CD4-positive, alpha-beta T cell treated with Interleukin-4 for 4 hours (primary cell): ENCODE data around the gene APCDD1L.
"Not testable (repeated sequence)": the region's sequence is repeated elsewhere in the genome, so short reads cannot be mapped to it uniquely, and the experiment has no call there.

Experiments used
- DNase-seq: peaks from one replicate; pipeline ENCODE4 v3.0.0-alpha.2; 2020

The APCDD1L gene

DNA sequence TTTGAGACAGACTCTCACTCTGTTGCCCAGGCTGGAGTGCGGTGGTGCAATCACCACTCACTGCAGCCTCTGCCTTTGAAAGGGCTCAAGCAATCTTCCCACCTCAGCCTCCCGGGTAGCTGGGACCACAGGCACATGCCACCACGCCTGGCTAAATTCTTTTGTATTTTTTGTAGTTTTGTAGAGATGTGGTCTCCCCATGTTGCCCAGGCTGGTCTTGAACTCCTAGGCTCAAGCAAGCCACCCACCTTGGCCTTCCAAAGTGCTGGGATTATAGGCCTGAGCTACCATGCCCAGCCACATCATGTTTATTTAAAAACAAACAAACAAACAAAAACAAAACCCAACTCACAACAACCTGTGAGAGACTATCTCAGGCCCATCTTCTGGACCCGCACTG is 29.7 kb upstream of the APCDD1L start:
- DNase-seq: no peak

DNA sequence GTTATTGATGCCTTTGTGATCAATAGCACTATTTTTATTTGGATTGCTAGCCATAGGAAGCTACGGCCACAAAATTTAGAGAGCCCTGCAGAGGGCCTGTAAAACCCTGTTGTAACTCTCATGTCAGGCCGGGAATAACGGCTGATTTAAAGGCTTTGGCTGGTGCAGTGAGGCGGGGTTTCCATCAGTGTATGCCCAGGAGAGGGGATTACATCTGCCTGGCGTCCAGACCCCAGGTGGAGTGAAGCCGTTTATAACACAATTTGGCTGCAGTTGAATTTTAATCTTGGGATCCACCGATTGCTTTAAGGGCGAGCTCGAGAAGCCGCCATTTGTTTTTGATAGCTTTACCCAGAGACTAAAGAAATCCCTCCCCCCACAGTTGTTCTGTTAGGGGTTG is 29.1 kb upstream of the APCDD1L start:
- DNase-seq: no peak

- no peak for DNase-seq
These were observed 28.1 kb upstream of the APCDD1L start for GRCh38 chr20:58543274-58543673.

GRCh38 chr20:58542411-58543095 is 27.4 kb upstream of the APCDD1L start:
- DNase-seq: no peak

DNA sequence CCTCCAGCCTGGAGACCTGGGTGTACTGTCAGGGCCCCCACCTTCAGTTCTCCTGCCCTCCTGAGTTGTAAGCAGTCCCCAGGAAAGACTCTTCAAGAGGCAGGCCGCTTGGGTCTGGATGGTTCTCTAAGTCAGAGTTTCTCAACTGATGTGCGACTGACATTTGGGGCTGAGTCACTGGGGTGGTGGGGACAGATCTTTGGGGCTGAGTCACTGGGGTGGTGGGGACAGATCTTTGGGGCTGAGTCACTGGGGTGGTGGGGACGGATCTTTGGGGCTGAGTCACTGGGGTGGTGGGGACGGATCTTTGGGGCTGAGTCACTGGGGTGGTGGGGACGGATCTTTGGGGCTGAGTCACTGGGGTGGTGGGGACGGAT is 26.8 kb upstream of the APCDD1L start:
- not testable (repeated sequence) for DNase-seq

DNA sequence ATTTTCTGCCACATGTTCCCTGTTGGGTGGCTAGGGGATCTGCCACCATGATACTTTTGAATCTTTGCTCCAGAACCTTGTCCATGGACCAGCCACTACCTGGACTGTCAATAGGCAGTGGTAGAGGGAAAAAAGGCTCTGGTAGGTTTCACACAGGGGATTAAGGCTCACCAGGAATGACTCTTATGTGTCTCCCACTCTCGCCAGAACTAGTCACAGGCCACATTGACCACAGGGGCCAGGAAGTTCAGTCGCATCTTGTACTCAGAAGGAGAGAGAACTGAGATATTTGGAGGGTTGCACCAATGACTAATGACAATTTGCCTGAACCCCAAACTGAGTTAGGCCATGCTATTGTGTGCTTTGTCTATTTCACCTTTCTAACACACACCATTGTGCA is 23.6 kb upstream of the APCDD1L start:
- DNase-seq: no peak

GRCh38 chr20:58537831-58538230 is 22.6 kb upstream of the APCDD1L start:
- no peak for DNase-seq

DNA sequence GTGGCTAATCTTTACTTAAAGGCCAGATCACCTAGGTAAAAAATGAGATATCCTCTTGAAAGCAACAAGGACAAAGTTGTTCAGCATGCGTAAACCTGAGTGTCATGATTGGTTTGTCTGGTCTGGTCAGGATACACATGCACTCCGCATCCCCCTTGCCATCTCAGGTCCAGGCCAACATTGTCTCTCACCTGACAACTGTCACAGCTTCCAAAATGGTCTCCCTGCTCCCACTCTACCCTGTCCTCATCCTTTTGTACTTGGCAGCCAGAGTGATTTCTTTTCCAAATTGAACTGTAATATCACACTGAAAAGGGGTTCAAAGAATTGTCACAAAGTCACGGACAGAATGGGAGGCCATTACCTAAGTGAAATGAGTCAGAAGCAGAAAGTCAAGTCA is 21.1 kb upstream of the APCDD1L start:
- DNase-seq: no peak

DNA sequence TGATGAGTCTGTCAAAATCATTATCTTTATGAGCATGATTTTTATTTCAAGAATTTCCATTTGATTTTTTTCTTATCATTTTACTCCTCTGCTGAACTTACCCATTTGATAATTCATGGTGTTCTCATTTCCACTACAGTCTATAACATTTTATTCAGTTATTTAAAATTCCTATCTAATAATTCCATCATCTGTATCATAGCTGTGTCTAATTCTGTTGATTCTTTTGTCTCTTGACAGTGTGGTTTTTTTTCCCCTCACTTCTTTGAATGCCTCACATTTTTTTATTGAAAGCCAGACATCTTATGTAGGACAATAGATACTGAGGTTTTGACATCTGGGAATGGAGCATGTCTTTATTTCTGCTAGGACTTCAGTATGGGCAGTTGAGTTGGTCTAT is 16.5 kb upstream of the APCDD1L start:
- no peak for DNase-seq

DNA sequence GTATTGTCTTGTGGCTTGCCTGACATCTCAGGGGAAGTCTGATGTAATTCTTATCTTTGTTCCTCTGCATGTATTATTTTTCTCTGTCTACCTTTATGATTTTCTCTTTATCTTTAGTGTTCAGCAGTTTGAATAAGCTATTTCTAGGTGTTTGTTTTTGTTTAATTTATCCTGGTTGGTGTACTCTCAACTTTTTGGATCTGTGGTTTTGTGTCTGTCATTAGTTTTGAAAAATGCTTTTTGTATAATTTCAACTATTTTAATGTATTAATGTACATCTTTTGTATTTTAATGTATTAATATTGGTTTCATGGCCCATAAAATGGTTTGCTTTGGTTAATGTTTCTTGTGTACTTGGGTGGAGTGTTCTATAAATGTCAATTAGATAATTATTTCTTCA is 15.9 kb upstream of the APCDD1L start:
- no peak for DNase-seq

- no peak for DNase-seq
These were observed 13.2 kb upstream of the APCDD1L start for GRCh38 chr20:58528412-58528811.

- no peak for DNase-seq
These were observed 11.2 kb upstream of the APCDD1L start for GRCh38 chr20:58526411-58526810.

GRCh38 chr20:58524814-58525213 is 9.6 kb upstream of the APCDD1L start:
- DNase-seq: no peak

GRCh38 chr20:58523971-58524315 is 8.7 kb upstream of the APCDD1L start:
- no peak for DNase-seq

- no peak for DNase-seq
These were observed 8.1 kb upstream of the APCDD1L start for GRCh38 chr20:58523072-58523970.

GRCh38 chr20:58522666-58523065 is 7.5 kb upstream of the APCDD1L start:
- no peak for DNase-seq

- no peak for DNase-seq
These were observed 6.6 kb upstream of the APCDD1L start for GRCh38 chr20:58521763-58522162.

DNA sequence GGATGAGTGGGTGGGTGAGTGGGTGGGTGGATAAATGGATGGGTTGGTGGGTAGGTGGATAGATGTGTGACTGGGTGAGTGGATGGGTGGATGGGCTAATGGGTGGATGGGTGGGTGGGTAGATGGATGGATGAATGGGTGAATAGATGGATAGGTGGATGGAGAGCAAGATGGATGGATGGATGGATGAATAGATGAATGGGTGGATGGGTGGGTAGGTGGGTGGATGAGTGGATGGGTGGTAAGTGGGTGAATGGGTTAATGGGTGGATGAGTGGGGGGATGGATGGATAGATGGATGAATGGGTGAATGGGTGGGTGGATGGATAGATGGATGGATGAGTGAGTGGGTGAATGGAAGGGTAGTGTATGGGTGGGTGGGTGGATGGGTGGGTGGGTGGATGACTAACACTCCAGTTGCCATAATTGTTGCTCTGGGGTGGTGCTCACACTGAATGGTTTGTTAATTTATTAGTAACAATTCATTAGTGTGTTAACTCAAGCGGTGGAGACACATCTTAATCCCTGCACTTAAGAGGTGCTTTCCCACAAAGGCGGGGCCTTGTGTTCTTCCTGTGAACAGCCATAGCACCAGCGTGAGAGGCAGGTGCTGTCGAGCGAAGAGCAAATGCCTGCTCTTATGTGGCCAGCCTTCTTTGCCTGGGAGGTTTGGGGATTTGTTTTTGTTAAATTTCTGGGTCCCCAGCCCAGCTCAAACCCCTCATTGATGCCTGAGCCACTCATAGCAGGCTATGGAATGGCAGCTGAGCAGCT is 4.9 kb upstream of the APCDD1L start:
- no peak for DNase-seq

- DNase-seq: no peak
These were observed 3.8 kb upstream of the APCDD1L start for GRCh38 chr20:58518896-58519593.

- no peak for DNase-seq
These were observed 3.2 kb upstream of the APCDD1L start for GRCh38 chr20:58518387-58518786.

DNA sequence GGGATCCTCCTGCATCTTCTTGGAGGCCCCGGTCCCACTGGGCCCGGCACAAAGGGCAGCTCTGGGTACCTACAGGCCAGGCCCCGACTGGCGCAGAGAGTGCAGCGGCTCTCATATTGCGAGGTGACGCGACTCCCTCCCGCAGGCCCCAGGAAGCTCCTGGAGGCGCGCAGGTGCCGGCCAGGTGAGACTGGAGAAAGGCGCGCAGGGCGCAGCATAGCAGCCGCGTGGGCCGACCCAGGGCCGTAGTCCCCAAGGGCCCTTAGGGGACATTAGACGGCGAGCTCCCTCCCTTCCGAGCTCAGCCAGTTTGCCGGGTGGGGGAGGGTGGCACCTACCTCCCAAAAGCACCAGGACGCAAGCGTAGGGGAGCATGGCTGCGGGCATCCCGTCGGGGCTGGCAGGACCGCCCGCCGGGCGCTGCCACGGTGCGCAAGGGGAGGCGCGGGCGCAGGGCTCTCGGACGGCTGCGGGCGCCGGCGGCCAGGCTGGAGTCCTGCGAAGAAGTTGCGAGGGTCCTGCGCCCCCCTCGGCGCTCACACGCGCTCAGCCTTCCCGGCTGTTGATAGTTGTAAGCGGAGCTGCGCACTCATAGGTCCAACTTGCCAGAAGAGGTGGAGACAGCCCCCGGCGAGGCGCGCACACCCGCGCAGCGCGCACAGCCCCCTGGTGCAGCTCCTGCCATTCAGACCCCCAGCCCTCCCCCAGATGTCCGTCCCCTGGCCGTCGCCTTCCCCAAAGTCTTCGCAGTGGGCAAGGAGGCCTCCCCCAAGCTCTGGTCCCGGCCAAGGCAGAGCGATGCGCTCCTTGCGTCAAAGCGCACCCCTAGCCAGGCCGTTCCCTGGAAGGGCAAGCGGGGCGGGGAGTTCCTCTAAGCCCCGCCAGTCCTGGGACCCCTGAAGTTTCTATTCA is 622 bp downstream of the APCDD1L start:
- no peak for DNase-seq
